ENCODE data around the gene NUP153.
"Not testable (repeated sequence)": the region's sequence is repeated elsewhere in the genome, so short reads cannot be mapped to it uniquely, and the experiment has no call there.

NUP153 gene

GRCh38 chr6:17583811-17584210 is 122.9 kb downstream of the NUP153 start:
- DNase-seq (ENCODE audit: low spot score in 2 of 2) (no peak), ATAC-seq (peak; percentile 53)
- Mint-ChIP-seq H3K36me3 (no peaks in the 10 kb centered on the region), H3K4me1 (peaks cover 9% of the 10 kb centered on the region), H3K4me3 (no peak overlapping the region), H3K9me3 (no peaks in the 10 kb centered on the region), H3K27ac (no peak overlapping the region)

- ATAC-seq; H3K9me3 Mint-ChIP-seq; H3K36me3 Mint-ChIP-seq; H3K27ac Mint-ChIP-seq; H3K4me1 Mint-ChIP-seq; DNase-seq (ENCODE audit: low spot score in 2 of 2): not testable (repeated sequence)
- peak overlapping the region; percentile 65 for H3K4me3 Mint-ChIP-seq
Measured at GRCh38 chr6:17581282-17581681, 125.4 kb downstream of the NUP153 start.

- Mint-ChIP-seq H3K4me1 (peaks cover 9% of the 10 kb centered on the region), H3K9me3 (peaks cover 7% of the 10 kb centered on the region), H3K36me3 (no peaks in the 10 kb centered on the region), H3K4me3 (peak overlapping the region; percentile 65), H3K27ac (no peak overlapping the region)
- DNase-seq (ENCODE audit: low spot score in 2 of 2) = peak in 1 of 2 donors; percentile 61
- peak; percentile 91 for ATAC-seq
Measured at GRCh38 chr6:17580518-17581048, 126.1 kb downstream of the NUP153 start.

GRCh38 chr6:17577059-17577458 is 129.7 kb downstream of the NUP153 start:
- H3K9me3 Mint-ChIP-seq = peaks cover 7% of the 10 kb centered on the region
- no peak overlapping the region for H3K4me3 Mint-ChIP-seq
- DNase-seq (ENCODE audit: low spot score in 2 of 2) (no peak), ATAC-seq (no peak)
- H3K27ac Mint-ChIP-seq = no peak overlapping the region
- no peaks in the 10 kb centered on the region for H3K4me1 Mint-ChIP-seq
- no peaks in the 10 kb centered on the region for H3K36me3 Mint-ChIP-seq

GRCh38 chr6:17574866-17575560 is 131.7 kb downstream of the NUP153 start:
- no peak for DNase-seq (ENCODE audit: low spot score in 2 of 2)

GRCh38 chr6:17565399-17565798 is 141.3 kb downstream of the NUP153 start:
- peaks cover 6% of the 10 kb centered on the region for H3K9me3 Mint-ChIP-seq
- no peak overlapping the region for H3K27ac Mint-ChIP-seq
- H3K4me1 Mint-ChIP-seq = no peaks in the 10 kb centered on the region
- H3K4me3 Mint-ChIP-seq = no peak overlapping the region
- no peaks in the 10 kb centered on the region for H3K36me3 Mint-ChIP-seq
- ATAC-seq (no peak), DNase-seq (ENCODE audit: low spot score in 2 of 2) (no peak)

More at GRCh38 chr6:17574866-17575560, 131.7 kb downstream of the NUP153 start:
- Mint-ChIP-seq H3K36me3 (no peaks in the 10 kb centered on the region), H3K9me3 (peaks cover 7% of the 10 kb centered on the region), H3K4me3 (no peak overlapping the region), H3K27ac (no peak overlapping the region), H3K4me1 (no peaks in the 10 kb centered on the region)
- ATAC-seq = no peak

All from stimulated activated effector memory CD8-positive, alpha-beta T cell treated with anti-CD3 and anti-CD28 coated beads, Interleukin-12 subunit alpha, Interleukin-12 subunit beta, amount 100 ng/mL, for 72 hours (primary cell).